GM18517 (cell line): ENCODE results near the gene PNPLA2.
A peak's percentile ranks its signal among the peaks of the same experiment; 100 is the strongest.

ENCODE experiments used
- ATAC-seq: cut with Tn5 transposase; IDR thresholded peaks from one replicate; pipeline ENCODE4 v1.9.1; 2021; ENCODE audit warnings: mild to moderate bottlenecking, moderate library complexity; ENCODE audit not compliant: unreplicated experiment

PNPLA2 gene

GRCh38 chr11:813456-814096 lies 5.1 kb upstream of the PNPLA2 start:
- no peak for ATAC-seq

GRCh38 chr11:815675-816432 lies 2.9 kb upstream of the PNPLA2 start:
- no peak for ATAC-seq

- ATAC-seq: no peak
Measured at GRCh38 chr11:816433-816779, 2.3 kb upstream of the PNPLA2 start.

- ATAC-seq: peak; percentile 46
Measured at GRCh38 chr11:819129-819931, 616 bp downstream of the PNPLA2 start.

- peak; percentile 64 for ATAC-seq
Measured at GRCh38 chr11:819943-820649, 1.4 kb downstream of the PNPLA2 start.

- ATAC-seq: no peak
Measured at GRCh38 chr11:820655-821511, 2.2 kb downstream of the PNPLA2 start.

- no peak for ATAC-seq
Measured at GRCh38 chr11:821512-822371, 3.0 kb downstream of the PNPLA2 start.

GRCh38 chr11:823441-824291 lies 5.0 kb downstream of the PNPLA2 start:
- ATAC-seq: no peak

- no peak for ATAC-seq
Measured at GRCh38 chr11:824292-824880, 5.7 kb downstream of the PNPLA2 start.

- no peak for ATAC-seq
Measured at GRCh38 chr11:824942-825341, 6.2 kb downstream of the PNPLA2 start.

GRCh38 chr11:825366-826226 lies 6.9 kb downstream of the PNPLA2 start:
- ATAC-seq: no peak

- no peak for ATAC-seq
Measured at GRCh38 chr11:826227-826621, 7.5 kb downstream of the PNPLA2 start.

GRCh38 chr11:826836-827145 lies 8.1 kb downstream of the PNPLA2 start:
- ATAC-seq: no peak

- ATAC-seq: no peak
Measured at GRCh38 chr11:827146-827896, 8.6 kb downstream of the PNPLA2 start.

- ATAC-seq: no peak
Measured at GRCh38 chr11:827897-828192, 9.1 kb downstream of the PNPLA2 start, which contains the start of gene CRACR2B. Gene CRACR2B (plus strand): TSS chr11:827919. CDS start chr11:828608, 689 bp downstream.

- ATAC-seq: no peak
Measured at GRCh38 chr11:828506-829175, 9.9 kb downstream of the PNPLA2 start.
